NOMO-1 treated with DMSO at 0.1 percent for 48 hours (cell line): Measurements from ENCODE around the gene MS4A10.
"Not testable (repeated sequence)": the region's sequence is repeated elsewhere in the genome, so short reads cannot be mapped to it uniquely, and the experiment has no call there.

ENCODE experiments used
- DNase-seq: peaks from one replicate; lab custom pipeline; 2025; ENCODE audit not compliant: unreplicated experiment; lab: John Stamatoyannopoulos, UW

MS4A10 gene

DNA sequence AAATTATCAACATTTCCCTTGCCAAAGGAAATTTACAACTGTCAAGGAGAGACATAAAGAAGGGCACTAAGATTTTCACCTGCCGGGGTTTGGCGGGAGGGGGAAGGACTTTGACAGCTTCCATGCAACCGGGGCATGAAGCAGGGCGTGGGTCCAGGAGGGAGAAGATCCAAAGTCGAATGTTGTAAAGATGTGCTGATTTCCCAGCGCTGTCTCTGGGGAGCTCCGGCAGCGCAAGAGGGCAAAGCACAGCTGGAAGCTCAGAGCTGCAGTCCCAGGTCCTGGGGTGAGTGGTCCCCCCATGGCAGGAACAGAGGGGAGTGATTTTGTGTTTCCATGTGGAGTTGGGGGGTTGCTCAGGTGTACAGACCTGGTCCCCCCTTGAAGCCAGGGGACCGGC, at the start of gene MS4A10:
Gene MS4A10, plus strand, starts transcription at position 198 of the 400 bp plus-strand sequence. CDS start 5,003 bp downstream, outside the sequence.
- no peak for DNase-seq

DNA sequence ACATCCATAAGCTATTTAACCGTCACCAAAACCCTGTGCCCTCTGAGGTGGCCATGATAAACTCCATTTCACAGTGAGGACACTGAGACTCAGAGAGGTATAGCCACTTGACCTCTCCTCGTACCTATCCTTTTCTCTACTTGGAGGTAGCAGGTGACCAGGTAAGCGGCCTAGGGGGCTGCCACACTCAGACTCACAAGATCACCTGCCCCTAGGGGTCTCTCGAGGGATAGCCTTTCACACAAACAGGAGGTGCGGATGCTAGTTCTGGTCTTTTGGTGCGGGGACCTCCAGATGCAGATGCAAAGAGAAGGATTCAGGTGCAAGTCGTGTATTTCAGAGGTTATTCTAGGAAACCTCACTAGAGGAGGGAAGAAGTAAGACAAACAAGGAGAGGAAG, 46.0 kb upstream of the MS4A10 start:
- DNase-seq: no peak

DNA sequence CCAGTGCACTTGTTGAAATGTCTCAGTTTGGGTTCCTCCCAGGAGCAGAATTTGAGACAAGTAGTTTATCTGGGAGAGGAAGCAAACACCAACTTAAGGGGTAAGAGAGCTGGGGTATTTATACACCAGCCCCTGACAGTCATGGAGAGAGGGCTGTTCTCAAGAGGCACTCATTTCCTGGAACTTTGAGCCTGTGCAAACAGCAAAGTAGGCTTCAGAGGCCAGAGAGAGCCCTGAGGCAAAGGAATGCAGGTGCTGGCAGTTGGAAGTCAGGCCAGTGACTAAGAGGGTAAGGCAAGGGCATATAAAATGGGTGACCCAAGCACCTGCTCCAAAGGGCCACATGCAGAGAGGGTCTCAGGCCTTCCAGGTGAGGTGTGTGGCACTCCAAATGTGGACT, 44.6 kb upstream of the MS4A10 start:
- no peak for DNase-seq

DNA sequence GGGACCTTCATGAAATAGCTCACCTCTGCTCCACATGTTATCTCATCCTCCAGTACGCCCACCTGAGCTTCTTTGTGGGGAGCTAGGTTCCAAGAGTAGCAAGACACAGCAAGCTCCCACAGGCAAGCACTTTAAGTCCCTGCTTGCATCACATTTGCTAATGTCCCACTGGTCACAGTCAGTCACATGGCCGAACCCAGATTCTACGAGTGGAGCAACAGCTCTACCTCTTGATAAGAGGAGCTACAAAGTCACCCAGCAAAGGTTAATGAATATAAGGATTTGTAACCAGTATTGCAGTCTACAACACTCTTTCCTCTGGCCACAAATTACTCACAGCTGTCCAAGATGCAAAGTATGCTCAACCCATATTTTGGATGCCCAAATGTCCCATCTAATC, 43.7 kb upstream of the MS4A10 start:
- no peak for DNase-seq

DNA sequence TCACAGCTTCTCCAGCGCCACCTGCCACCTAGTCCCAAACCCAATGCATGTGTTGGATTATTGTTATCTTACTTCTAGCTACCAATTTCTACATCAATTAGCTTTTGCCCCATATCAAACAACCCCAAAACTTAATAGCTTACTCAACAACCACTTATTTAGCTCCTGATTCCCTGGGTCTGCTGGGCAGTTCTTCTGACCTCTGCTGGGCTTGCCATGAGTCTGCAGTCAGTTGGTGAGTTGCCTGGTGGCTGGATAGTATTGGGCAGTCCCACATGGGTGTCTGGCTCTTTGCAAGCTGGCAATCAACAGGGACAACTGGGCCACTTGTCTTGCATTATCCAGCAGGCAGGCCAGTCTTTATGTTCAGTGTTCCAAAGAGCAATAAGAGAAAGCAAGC, 42.1 kb upstream of the MS4A10 start:
- no peak for DNase-seq

DNA sequence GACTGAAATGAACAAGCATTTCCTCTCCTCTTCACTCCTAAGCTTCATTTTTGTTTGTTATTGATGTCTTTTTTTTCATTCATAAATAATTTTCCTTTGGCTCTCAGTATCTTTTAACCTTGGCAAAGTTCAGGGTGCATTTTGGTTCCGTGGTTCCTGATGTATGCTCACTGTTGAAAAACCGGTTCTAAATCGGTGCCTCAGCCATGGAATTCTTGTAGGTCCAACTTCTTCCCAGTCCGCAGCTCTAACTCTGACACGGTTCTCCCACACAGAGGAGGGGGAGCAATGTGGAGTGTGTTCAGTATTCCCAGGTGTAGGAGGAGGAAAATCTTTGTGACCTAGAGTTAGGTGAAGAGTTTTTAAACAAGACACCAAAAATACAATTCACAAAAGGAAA, 41.0 kb upstream of the MS4A10 start:
- no peak for DNase-seq

DNA sequence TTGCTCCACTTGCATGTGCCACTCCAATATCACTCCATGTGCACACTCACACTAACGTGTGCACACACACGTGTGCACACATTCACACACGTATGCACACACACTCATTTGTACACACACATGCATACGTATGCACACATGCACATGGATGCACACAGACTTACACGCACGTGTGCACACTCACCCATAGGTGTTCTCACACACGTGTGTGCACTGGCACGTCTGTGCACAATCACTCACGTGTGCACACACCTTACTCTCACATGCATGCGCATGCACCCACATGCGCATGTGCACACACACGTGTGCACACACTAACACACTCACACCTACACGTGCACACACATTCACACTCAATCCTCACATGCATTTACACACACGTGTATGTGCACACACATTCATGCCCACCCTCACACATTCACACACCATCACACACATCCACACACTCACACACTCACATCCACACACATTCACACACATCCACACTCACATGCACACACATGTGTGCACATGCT, 37.7 kb upstream of the MS4A10 start:
- no peak for DNase-seq

DNA sequence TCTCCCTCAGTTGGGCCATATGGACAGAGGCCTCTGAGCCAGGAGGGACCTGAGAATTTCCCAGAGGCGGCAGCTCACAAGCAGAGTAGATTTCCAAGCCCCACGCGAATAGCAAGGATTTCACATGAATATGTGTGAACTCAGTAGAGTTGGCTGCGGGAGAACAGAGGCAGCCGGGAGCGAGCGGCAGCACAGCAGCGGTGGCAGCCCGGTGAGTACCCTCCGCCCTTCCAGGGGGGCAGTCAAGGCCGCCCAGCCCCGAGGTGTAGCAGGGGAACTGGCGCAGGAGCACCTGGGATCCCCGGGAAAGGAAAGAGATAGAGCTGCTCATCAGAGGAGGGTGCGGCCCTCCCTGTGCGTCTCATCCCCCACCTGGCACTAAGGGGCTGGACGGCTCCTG, 36.9 kb upstream of the MS4A10 start:
- DNase-seq: no peak

DNA sequence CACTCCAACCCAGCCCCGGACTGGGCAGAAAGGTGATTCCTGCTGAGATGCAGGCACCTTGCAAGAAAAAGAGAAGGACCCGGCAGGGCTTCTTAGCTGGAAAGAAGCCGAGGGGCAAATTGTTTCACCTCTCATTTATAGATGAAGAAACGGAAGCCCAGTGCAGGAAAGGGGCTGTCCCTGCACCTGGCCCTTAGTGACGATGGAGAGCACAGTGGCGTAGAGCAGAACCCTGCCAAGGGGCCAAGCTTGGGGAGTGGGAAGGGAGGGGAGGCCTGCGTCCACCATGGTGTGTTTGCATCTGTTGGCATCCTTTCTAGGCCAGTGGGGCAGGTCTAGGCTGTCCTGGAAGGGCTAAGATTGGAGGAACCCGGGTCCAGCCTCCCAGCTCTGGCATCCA, 36.3 kb upstream of the MS4A10 start:
- no peak for DNase-seq

DNA sequence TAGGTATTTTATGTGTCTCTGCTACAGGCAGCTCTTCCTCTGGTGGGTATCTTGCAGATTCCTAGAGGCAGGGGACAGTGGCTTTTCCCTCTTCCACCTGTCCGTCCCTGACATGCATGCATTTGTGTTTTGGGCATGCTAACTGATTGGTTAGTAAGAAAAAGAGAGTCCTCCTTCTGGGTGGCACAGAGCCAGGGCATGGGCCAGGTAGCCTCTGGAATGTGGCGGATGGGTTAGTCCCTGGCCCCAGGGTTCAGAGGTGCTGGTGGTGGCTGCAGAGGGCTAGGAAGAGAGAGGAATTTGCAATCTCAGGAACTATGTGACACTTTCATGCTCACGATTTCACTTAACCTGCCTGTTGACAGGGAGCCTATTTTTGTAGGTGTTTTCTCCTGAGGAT, 34.2 kb upstream of the MS4A10 start:
- no peak for DNase-seq

DNA sequence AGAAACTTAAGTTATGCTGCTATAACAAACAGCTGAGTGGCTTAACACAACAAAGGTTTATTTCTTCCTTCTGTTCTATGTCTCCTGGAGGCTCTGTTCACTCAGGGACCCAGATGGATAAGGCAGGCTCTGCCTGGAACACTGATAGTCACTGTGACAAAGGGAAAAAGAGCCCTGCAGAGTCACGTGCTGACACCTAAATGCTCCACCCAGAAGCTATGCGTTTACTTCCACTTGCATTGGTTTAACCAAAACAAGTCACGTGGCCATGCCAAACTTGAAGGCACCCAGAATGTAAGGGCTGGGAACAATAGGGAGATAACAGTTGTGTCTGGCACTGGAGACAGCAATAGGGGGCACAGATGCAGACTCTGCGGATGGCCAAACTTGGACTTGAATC, 31.8 kb upstream of the MS4A10 start:
- DNase-seq: no peak

DNA sequence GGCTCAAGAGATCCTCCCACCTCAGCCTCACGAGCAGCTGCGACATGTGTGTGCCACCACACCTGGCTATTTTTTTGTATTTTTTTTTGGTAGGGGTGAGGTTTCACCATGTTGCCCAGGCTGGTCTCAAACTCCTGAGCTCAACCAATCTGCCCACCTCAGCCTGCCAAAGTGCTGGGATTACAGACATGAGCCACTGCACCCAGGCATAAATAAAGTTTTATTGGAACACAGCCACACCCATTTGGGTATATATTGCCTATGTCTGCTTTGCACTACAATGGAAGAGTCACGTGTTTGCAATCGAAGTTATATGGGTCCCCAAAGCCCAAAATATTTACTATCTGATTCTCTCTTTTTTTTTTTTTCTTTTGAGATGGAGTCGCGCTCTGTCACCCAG, 30.2 kb upstream of the MS4A10 start:
- no peak for DNase-seq

DNA sequence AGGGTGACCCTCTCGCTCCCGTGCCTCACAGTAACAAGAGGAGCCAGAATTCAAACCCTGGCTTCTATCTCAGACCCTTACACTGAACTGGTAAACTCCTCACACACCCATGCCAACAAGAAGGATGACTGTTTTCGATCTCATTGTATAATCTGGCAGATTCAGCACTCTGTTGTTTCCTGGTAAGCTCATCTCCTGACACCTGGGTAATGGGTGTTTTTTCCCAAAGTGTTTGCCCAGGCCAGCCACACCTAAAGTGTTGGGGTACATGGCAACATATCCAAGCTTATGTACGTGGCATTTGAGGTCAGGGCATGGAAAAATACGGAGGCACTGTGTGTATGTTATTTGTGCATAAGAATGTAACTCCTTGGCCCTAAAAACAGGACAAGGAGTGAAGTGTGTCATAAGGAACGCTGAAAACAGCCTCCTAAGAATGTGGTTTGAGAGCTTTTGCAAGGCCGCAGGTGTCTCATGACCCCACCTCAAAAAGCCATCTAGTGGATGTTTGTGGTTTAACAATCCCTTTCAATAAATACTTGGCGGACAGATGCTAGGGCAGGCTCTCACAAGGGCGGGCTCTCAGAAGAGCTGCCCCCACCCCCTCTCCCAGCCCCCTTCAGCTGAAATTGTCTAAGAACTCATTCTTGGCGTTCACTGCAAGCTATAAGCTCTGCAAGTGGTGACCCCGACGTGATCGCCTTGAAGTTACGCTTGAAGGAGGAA, 28.7 kb upstream of the MS4A10 start, which contains the start of gene MS4A15:
Gene MS4A15, plus strand, starts transcription at position 561 of the 726 bp plus-strand sequence. CDS start 6,867 bp downstream, outside the sequence.
- DNase-seq: peak; percentile 10

DNA sequence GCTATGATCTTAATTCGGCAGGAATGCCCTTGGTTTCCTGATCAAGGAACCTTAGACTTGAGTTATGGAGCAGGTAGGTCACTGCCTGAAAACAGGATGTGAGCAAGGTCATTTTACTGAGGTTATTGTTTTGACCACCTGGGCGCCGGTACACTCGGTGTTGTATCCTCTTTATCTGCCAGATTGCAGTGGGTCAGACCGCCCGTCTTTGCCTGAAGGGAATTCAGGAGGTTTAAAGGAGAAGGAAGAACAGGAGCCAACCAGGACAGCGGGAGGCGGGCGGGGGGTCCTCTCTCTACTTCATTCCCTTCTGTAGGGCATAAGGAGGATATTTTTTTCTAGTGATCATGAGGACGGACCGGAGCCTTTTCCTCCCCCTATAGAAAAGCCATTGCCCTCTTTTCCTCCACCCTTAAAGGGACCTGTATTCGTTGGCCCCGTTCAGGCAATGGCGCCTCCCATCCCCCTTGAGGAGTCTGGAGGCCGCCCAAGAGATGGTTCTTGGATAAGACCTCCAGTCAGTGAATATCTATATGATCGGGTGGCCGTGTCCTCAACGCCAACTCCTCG, 27.8 kb upstream of the MS4A10 start:
- DNase-seq: no peak

DNA sequence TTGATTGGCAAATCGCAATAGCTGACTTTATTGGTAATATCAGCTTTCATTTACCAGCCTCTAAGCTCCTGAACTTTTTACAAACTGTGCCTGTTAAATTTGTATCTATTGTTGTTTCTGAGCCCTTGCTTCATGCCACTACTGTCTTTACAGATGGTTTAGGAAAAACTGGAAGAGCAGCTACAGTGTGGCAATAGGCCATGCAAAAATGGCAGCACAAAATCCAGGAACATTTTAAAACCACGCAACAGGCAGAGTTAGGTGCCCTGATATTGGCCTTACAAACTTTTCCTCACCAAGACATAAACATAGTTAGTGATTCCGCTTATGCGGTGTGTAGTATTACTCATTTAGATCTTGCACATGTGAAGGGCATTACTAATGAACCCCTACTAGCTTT, 26.5 kb upstream of the MS4A10 start:
- DNase-seq: not testable (repeated sequence)

DNA sequence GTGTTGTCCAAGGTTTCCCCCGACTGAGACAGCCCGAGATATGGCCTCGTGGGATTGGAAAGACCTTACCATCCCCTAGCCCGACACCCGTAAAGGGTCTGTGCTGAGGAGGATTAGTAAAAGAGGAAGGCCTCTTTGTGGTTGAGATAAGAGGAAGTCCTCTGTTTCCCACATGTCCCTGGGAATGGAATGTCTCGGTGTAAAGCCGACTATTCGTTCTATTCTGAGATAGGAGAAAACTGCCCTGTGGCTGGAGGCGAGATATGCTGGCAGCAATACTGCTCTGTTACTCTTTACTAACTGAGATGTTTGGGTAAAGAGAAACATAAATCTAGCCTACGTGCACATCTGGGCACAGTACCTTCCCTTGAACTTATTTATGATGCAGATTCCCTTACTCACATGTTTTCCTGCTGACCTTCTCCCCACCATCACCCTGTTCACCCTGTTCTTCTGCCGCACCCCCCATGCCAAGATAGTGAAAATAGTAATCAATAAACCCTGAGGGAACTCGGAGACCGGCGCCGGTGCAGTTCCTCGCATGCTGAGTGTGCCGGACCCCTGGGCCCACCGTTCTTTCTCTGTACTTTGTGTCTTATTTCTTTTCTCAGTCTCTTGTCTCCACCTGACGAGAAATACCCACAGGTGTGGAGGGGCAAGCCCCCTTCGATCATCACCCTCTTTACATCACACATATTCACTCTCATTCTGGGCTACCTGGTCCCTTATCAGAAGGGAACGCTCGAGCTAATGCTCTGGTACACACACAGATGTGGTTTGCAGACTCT, 25.5 kb upstream of the MS4A10 start:
- peak; percentile 32 for DNase-seq

DNA sequence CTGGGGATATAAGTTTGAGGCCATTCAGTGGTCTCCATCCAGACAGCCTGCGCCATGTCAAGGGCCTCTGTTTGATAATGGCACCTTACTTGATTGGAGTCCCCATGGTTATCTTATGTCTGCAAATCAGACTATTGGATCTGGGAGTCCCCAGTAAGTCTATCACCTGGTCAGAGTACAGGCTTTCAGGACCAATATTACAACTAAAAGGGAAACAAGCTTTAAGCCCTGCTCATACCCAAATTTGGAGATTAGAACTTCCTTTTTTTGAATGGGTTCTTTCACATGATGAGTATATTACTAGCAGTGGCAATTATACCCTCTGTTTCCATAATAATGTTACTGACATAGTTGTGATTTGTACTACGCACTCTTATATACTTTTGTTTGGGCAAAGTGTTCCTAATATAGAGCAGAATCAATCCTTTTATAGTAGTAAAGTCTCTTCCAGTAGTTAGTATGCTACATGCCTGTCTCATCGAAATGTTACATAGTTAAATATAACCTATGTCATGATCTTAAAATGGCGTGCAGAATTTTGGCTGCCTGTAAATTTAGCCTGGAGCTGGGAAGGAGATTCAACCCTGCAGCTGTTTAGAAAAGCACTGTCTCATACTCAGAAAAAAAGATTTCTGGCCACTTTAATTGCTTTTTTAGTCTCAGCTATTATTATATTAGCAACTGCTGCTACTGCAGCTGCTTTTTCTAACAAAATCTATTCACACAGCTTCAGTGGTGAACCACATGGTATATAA, 23.5 kb upstream of the MS4A10 start:
- peak; percentile 37 for DNase-seq

DNA sequence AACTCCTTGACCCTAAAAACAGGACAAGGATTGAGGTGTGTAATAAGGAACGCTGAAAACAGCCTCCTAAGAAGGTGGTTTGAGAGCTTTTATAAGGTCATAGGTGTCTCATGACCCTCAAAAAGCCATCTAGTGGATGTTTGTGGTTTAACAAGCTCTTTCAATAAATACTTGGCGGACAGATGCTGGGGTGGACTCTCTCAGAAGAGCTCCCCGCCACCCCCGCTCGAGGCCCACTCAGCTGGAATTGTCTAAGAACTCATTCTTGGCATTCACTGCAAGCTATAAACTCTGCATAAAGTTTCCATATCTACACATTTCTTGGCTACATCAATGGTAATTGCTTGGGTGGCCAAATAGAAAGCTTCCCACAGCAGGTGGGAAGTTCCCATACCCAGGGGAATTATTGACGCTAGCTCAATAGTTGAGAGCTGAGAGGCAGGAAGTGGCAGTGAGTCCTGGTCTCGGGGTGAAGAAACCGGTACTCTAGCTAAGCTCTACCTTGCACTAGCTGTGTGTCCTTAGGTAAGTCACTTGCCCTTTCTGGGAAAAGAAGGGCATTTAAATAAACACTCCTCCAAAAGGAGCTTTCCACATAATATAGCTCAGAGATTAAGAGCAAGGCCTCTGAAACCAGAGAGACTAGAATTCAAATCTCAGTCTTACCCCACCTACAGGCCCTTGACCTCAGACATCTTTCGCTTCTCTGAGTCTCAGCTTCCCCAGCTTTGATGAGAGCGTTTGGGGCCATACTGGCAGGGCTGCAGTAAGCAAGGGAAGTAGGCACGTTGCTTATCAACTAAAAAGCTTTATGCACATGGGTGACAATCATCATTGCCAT, 22.1 kb upstream of the MS4A10 start:
- no peak for DNase-seq

DNA sequence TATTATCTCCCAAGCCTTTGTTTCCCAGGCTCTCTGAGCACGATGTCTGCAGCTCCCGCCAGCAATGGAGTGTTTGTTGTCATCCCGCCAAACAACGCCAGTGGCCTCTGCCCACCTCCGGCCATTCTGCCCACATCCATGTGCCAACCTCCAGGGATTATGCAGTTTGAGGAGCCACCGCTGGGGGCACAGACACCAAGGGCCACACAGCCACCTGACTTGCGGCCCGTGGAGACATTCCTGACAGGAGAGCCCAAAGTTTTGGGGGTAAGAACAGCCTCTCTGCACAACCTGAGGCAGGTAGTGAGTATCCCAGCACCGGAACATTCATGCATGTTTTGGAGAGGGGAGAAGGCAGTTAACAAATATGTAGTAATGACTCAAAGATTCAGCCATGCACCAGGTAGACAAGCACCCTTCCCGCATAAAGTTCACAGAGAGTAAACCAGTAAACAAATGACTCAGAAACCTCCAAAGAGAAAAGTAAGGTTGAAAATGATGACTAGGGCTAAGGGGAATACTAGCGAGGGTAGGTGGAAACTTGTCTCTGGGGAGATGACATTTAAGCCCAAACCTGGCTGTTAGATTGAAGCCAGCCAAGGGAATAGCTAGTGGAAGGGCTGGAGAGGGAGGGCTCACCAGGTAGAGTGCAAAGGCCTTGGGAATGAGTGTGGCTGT, 21.3 kb upstream of the MS4A10 start:
- no peak for DNase-seq

DNA sequence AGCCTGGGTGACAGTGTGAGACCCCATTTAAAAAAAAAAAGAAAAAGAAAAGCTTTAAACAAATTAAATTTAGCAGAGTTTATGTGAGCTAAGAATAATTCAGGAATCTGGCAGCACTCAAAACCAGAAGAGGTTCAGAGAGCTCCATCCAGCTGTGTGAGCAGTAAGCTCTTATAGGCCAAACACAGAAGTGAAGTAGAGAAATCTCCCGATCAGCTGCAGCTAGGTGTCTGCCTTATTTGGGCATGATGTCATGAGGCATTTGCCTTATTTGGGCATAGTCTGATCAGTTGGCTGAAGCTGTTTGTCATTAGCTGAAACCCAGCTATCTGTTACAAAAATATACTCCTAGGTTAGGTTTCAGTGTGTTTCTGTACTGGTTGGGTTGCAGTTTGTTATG, 20.3 kb upstream of the MS4A10 start:
- no peak for DNase-seq
